Fibroblast of gingiva (primary cell): ENCODE data around the gene TMEM123.
A peak's percentile ranks its signal among the peaks of the same experiment; 100 is the strongest.

ENCODE experiments used
- DNase-seq: peaks from one replicate; pipeline ENCODE4 v3.0.0-alpha.2; 2011; ENCODE audit warnings: low read depth

Gene TMEM123

GRCh38 chr11:102471474-102471873, 18.9 kb upstream of the TMEM123 start:
- DNase-seq, result no peak

GRCh38 chr11:102470251-102470650, 17.7 kb upstream of the TMEM123 start:
- DNase-seq, result no peak

DNA sequence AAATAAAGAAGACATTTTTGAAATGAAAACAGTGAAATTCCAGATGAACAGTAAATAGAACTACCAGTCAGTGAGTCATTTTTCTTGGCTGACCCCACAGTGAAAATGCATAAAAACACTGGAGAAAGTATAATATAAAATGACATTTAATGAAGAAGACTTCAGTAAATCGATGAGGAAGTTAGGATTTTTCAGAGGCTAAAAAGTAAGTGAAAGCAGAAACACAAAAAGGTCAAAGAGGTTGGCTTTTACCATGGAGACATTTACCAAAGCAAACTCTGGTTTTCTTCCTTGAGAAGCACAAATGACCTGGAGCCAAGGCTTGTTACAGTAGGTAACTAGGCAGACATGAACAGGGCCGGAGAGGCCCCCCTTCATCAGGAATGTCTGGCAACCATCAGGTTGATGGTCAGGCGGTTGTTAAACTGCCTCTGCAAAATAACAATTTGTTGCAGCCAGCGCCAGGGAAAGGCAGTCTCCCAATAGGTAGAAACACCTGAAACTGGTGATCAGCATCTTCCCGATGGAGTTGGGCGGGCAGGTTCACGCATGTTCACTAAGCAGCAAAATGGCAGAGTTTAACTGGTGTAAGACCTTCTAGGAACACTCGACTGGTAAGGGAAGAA, 16.7 kb upstream of the TMEM123 start:
- peak; percentile 10 for DNase-seq

GRCh38 chr11:102468616-102469195, 16.1 kb upstream of the TMEM123 start:
- DNase-seq, result peak; percentile 1

DNA sequence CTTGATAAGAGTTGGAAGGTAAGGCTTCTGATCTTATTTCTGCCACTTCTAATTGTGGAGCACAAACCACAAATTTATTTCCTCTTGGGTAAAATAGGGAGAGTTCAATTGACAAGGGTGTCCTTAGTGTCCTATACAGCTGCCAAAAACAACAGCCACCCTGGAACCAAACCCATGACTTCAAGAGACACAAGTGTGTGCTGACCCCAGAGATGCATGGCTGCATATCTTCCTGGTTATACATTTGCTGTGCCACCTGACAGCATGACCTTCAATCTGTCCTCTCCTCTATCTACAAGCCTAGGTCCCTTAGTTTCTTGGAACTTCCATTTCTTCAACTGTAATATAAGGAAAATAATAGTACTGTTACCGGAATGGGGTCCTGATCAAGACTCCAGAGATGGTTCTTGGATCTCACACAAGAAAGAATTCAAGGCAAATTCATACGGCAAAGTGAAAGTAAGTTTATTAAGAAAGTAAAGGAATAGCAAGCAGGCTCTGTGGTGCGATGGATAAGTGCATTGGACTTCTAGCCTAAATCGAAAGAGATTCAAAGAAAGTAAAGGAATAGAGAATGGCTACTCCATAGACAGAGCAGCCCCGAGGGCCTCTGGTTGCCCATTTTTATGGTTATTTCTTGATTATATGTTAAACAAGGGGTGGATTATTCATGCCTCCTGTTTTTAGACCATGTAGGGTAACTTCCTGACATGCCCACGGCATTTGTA, 15.5 kb upstream of the TMEM123 start:
- DNase-seq, result no peak

DNA sequence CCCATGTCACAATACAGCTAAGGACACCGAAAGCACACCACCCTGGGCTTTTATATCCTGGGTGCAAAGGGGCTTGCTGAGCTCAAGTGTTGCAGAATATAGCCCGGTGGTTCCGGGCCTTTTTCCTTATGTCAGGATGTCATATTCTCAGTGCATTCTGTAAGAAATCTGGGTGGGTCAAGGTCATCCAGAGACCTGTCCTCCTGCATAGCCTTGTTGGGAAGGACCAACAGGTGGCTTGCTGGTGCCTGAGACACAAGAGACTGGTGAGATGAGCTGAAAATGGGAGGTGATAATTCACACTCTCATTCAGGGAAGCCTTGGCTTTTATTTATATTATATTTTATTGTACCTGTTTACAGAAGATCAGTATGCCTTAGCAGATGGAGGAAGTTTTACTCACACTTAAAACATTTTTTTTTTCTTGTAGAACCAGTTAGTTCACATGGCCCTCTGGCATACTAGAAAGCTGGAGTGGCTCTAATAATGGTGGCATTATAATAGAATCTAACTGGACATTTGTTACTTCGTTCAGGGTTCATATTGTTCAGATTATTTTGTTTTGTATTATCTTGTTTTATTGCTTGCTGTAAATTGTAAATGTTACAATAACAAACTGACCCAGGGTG, 14.6 kb upstream of the TMEM123 start:
- no peak for DNase-seq

- no peak for DNase-seq
Observed at GRCh38 chr11:102465696-102466095, 13.1 kb upstream of the TMEM123 start.

GRCh38 chr11:102464859-102465500, 12.4 kb upstream of the TMEM123 start:
- DNase-seq, result no peak

GRCh38 chr11:102464037-102464436, 11.5 kb upstream of the TMEM123 start:
- no peak for DNase-seq

DNA sequence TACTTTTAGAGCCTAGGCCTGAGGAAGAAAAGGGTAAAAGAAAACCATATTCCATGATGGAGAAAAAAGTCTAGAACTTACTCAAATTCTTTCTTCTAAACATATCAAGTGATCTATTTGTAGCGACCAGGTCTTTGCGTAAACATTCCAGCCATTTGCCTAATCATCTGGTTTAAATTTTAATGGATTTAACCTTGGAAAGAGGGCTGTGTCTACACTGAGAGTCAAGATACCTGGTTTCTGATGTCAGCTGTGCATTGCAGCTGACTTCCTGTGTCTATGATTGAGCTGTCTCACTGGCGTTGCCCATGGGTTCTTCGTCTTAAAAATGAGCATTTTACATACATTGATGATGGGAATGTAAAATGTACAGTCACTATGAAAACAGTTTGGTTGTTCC, 10.0 kb upstream of the TMEM123 start:
- no peak for DNase-seq

- no peak for DNase-seq
Observed at GRCh38 chr11:102459393-102459792, 6.8 kb upstream of the TMEM123 start.

GRCh38 chr11:102458548-102458947, 6.0 kb upstream of the TMEM123 start:
- peak; percentile 53 for DNase-seq

GRCh38 chr11:102457865-102458264, 5.3 kb upstream of the TMEM123 start:
- DNase-seq, result no peak

- no peak for DNase-seq
Observed at GRCh38 chr11:102457056-102457677, 4.6 kb upstream of the TMEM123 start.

GRCh38 chr11:102456381-102456780, 3.8 kb upstream of the TMEM123 start:
- DNase-seq, result peak; percentile 73

GRCh38 chr11:102453921-102454320, 1.4 kb upstream of the TMEM123 start:
- DNase-seq, result no peak

DNA sequence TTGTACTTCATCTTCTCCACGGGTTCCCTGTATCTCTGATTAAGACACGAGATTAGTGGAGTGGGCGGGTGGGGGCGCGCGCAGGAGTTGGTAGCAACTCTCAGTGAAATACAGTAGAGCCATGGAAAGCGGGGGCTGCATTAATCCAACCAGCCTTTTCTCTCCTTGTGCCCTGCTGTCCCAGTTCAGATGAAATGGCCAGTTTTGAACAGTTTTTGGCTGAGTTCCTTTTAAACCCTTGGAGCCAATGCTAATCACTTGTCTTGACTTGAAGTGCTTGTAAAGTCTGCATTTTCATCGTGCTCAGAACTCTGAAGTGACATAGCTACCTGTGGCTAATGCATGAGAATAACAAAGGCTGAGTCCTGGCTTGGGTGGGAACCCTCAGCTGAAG, 734 bp upstream of the TMEM123 start:
- DNase-seq, result no peak

GRCh38 chr11:102451681-102452460, 694 bp downstream of the TMEM123 start:
- peak; percentile 42 for DNase-seq

- no peak for DNase-seq
Observed at GRCh38 chr11:102451041-102451680, 1.4 kb downstream of the TMEM123 start.

- no peak for DNase-seq
Observed at GRCh38 chr11:102449651-102450570, 2.7 kb downstream of the TMEM123 start.
